ENCODE data around the gene SORD.

GRCh38 chr15:45064386-45064785, 41.4 kb downstream of the SORD start:
- TF ChIP-seq CTCF (IDR thresholded peaks at IDR 0.05; ENCODE audit: borderline replicate concordance, extremely low read depth, low read length, poor library complexity, severe bottlenecking) (no peak), EZH2 (IDR thresholded peaks at IDR 0.05; ENCODE audit: borderline replicate concordance, low read depth, low read length, severe bottlenecking) (no peak)
